ENCODE results near the gene GGNBP2. TPM values are rescaled to one million over a fixed set of nuclear protein-coding genes. Genes with fewer than 3 reads are reported as not detected.
"Not testable (repeated sequence)": the region's sequence is repeated elsewhere in the genome, so short reads cannot be mapped to it uniquely, and the experiment has no call there.

Gene GGNBP2
- total RNA-seq, 1 donor = 177 TPM

GRCh38 chr17:36507266-36507665 lies 37.5 kb upstream of the GGNBP2 start:
- Histone ChIP-seq H3K27me3 (ENCODE audit: insufficient read depth, low read length) (no peaks in the 10 kb centered on the region), H3K9me3 (ENCODE audit: low read depth, low read length) (no peaks in the 10 kb centered on the region), H3K4me3 (ENCODE audit: low read length) (no peak overlapping the region), H3K4me1 (ENCODE audit: insufficient read depth, low read length) (no peaks in the 10 kb centered on the region)

- H3K27me3 ChIP-seq (ENCODE audit: insufficient read depth, low read length); H3K4me1 ChIP-seq (ENCODE audit: insufficient read depth, low read length); H3K9me3 ChIP-seq (ENCODE audit: low read depth, low read length); H3K4me3 ChIP-seq (ENCODE audit: low read length): not testable (repeated sequence)
Measured at GRCh38 chr17:36508439-36508838, 36.3 kb upstream of the GGNBP2 start.

DNA sequence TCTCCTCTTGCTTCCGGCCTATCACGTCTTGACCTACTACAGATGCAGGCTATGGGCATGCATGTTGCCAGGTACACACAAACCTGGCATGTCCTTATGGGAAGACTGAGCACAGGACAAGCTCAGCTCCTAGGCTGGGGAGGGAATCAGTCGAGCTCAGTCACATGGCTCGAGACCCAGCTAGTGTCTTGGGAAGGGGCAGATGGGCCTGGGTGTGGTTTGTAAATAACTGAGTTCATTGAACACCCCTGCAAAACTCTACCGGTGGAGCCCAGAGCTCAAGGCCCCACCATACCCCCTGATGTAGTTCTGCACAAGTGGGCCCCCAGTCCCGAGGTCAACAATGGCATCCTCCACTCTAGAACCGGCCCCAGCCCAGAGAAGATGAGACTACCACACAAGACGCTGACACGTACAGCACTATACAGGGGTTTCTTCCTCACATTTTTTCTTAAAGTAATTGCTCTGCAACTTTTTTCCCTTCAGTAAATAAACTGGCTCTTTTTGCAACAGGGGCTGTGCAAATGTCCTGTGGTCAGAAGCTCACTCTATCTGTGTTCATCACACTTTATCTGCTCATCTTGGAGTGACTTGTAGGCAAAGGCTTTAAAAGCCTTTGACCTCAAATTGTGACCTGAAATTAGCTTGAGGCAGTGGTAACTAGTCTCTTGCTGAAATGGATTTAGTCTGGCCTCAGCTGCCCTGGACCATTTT lies 35.3 kb upstream of the GGNBP2 start:
- H3K9me3 ChIP-seq (ENCODE audit: low read depth, low read length) = no peaks in the 10 kb centered on the region
- no peaks in the 10 kb centered on the region for H3K27me3 ChIP-seq (ENCODE audit: insufficient read depth, low read length)
- H3K4me1 ChIP-seq (ENCODE audit: insufficient read depth, low read length) = no peaks in the 10 kb centered on the region
- no peak overlapping the region for H3K4me3 ChIP-seq (ENCODE audit: low read length)

DNA sequence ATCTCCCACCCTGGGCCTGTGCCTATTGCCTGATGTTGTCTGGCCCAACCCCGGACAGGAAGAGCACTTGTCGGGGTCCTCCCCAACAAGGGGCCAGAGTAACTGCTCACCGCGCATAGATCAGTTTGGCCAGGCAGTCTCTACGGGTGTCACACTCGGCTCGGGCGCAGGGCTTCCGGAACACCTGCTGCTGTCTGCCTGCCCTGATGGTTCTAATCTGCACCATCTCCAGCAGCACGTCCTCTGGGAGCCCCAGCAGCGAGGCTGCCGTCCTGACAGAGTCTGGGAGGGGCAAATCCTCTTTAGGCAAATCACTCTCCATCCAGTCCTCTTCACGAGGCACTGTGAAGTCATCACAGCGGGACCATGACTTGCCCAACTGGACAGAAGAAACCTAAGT lies 34.1 kb upstream of the GGNBP2 start:
- no peaks in the 10 kb centered on the region for H3K9me3 ChIP-seq (ENCODE audit: low read depth, low read length)
- H3K4me1 ChIP-seq (ENCODE audit: insufficient read depth, low read length) = no peaks in the 10 kb centered on the region
- no peaks in the 10 kb centered on the region for H3K27me3 ChIP-seq (ENCODE audit: insufficient read depth, low read length)
- no peak overlapping the region for H3K4me3 ChIP-seq (ENCODE audit: low read length)

DNA sequence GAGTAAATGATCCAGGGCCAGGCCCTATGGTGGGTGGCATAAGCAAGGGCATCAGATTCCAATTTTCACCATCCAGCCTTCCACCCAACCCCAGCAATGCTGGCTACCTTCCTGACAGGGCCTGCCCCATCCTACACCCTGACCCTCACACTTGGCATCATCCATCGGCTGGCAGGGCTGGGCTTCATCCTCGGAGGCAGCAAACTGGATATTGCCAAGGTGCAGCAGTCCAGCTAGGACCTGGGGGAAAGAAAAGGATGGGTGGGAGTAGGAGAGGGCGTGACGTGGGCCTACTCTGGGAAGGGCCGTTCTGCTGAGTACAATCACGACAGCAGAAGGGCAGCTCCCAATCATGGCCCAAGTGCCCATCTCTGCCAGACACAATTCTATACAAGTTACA lies 33.5 kb upstream of the GGNBP2 start:
- Histone ChIP-seq H3K9me3 (ENCODE audit: low read depth, low read length) (no peaks in the 10 kb centered on the region), H3K27me3 (ENCODE audit: insufficient read depth, low read length) (no peaks in the 10 kb centered on the region), H3K4me3 (ENCODE audit: low read length) (no peak overlapping the region), H3K4me1 (ENCODE audit: insufficient read depth, low read length) (no peaks in the 10 kb centered on the region)

GRCh38 chr17:36512641-36513040 lies 32.1 kb upstream of the GGNBP2 start:
- no peaks in the 10 kb centered on the region for H3K4me1 ChIP-seq (ENCODE audit: insufficient read depth, low read length)
- H3K9me3 ChIP-seq (ENCODE audit: low read depth, low read length) = no peaks in the 10 kb centered on the region
- H3K27me3 ChIP-seq (ENCODE audit: insufficient read depth, low read length) = no peaks in the 10 kb centered on the region
- H3K4me3 ChIP-seq (ENCODE audit: low read length) = no peak overlapping the region

GRCh38 chr17:36514856-36515255 lies 29.9 kb upstream of the GGNBP2 start:
- Histone ChIP-seq H3K4me3 (ENCODE audit: low read length) (no peak overlapping the region), H3K27me3 (ENCODE audit: insufficient read depth, low read length) (no peaks in the 10 kb centered on the region), H3K9me3 (ENCODE audit: low read depth, low read length) (no peaks in the 10 kb centered on the region), H3K4me1 (ENCODE audit: insufficient read depth, low read length) (no peaks in the 10 kb centered on the region)

DNA sequence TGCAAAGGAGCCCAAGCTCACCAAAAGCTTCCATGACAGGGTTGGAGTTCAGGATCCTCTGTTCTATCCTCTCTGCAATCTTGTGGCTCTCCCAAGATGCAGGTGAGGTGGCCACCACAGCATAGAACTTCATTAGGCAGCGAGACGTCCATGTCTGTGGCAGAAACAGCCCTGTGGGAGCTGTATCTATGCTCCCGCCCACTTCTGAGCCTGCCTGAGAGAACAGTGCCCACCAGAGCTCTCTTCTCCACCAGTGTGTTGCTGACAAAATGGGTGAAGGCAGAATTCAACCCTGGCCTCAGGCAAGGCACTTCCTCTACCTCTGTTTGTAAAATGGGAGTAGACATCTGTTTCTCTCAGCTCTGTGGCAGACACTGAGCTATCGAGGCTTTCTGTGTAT lies 28.9 kb upstream of the GGNBP2 start:
- no peaks in the 10 kb centered on the region for H3K9me3 ChIP-seq (ENCODE audit: low read depth, low read length)
- H3K4me3 ChIP-seq (ENCODE audit: low read length) = no peak overlapping the region

DNA sequence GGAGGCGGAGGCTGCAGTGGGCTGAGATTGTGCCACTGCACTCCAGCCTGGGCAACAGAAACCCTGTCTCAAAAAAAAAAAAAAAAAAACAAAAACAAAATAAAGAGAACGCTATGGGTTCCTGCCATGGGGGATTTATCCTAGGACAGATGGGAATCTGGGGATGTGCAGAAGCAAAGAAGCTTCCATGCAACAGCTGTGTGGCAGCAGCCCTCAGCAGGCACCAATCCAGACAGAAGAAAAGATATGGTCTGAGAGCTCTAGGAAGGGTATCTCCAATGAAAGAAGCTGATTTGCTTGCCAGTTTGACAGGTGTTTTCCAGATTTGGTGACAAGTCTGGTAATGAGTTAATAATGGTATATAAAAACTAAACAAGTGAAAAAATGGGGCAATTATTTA lies 21.6 kb upstream of the GGNBP2 start:
- Histone ChIP-seq H3K27me3 (ENCODE audit: insufficient read depth, low read length) (no peaks in the 10 kb centered on the region), H3K4me1 (ENCODE audit: insufficient read depth, low read length) (no peaks in the 10 kb centered on the region), H3K4me3 (ENCODE audit: low read length) (no peak overlapping the region), H3K9me3 (ENCODE audit: low read depth, low read length) (no peaks in the 10 kb centered on the region)

More for the DNA sequence above, 28.9 kb upstream of the GGNBP2 start:
- H3K27me3 ChIP-seq (ENCODE audit: insufficient read depth, low read length) = no peaks in the 10 kb centered on the region
- H3K4me1 ChIP-seq (ENCODE audit: insufficient read depth, low read length) = no peaks in the 10 kb centered on the region

DNA sequence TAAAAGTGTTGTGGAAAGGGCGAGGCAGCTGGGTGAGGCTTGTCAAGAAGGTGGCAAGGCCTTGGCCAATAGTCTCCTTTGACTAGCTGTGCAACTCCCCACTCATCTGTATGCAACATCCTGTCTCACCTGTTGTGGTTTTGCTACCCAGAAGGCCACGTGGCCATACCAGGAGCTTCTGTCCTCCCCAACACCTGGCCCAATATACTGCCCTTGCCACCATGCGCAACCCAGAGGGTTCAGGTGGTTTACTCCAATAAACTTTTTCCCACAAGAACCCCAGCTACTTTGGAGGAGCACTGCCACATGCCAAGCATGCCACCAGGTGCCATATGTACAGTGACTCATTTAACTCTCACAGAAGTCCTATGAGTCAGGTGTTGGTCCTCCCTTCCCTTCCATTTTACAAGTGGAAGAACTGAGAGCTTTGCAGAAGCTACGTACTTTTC lies 20.3 kb upstream of the GGNBP2 start:
- no peaks in the 10 kb centered on the region for H3K27me3 ChIP-seq (ENCODE audit: insufficient read depth, low read length)
- H3K4me1 ChIP-seq (ENCODE audit: insufficient read depth, low read length) = no peaks in the 10 kb centered on the region
- H3K9me3 ChIP-seq (ENCODE audit: low read depth, low read length) = no peaks in the 10 kb centered on the region
- no peak overlapping the region for H3K4me3 ChIP-seq (ENCODE audit: low read length)

- Histone ChIP-seq H3K4me3 (ENCODE audit: low read length) (no peak overlapping the region), H3K27me3 (ENCODE audit: insufficient read depth, low read length) (no peaks in the 10 kb centered on the region), H3K4me1 (ENCODE audit: insufficient read depth, low read length) (no peaks in the 10 kb centered on the region), H3K9me3 (ENCODE audit: low read depth, low read length) (no peaks in the 10 kb centered on the region)
Measured at GRCh38 chr17:36525113-36525512, 19.6 kb upstream of the GGNBP2 start.

DNA sequence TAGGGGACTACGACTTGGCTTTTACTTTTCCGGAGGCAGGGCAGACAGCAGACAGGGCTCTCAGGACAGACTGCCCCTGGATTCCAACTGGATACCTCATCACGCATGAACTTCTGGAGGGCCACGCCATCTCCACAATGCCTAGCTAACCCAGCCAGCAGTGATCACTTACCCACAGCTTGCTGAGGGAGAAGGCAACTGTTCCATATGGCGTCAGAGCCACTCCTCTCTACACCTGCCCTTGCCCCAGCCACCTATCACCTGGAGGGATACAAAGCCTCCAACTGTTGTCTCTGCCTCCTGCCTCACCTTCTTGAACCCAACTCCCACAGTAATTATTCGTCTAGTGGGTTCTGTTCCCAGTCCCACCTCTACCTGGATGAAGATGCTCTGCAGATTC lies 18.8 kb upstream of the GGNBP2 start:
- Histone ChIP-seq H3K4me1 (ENCODE audit: insufficient read depth, low read length) (no peaks in the 10 kb centered on the region), H3K9me3 (ENCODE audit: low read depth, low read length) (no peaks in the 10 kb centered on the region), H3K27me3 (ENCODE audit: insufficient read depth, low read length) (no peaks in the 10 kb centered on the region), H3K4me3 (ENCODE audit: low read length) (no peak overlapping the region)

- no peaks in the 10 kb centered on the region for H3K27me3 ChIP-seq (ENCODE audit: insufficient read depth, low read length)
- no peaks in the 10 kb centered on the region for H3K9me3 ChIP-seq (ENCODE audit: low read depth, low read length)
- no peak overlapping the region for H3K4me3 ChIP-seq (ENCODE audit: low read length)
- H3K4me1 ChIP-seq (ENCODE audit: insufficient read depth, low read length) = no peaks in the 10 kb centered on the region
Measured at GRCh38 chr17:36527621-36528250, 17.0 kb upstream of the GGNBP2 start.

GRCh38 chr17:36529121-36529520 lies 15.6 kb upstream of the GGNBP2 start:
- H3K4me3 ChIP-seq (ENCODE audit: low read length) = no peak overlapping the region
- peaks cover 6% of the 10 kb centered on the region for H3K4me1 ChIP-seq (ENCODE audit: insufficient read depth, low read length)

DNA sequence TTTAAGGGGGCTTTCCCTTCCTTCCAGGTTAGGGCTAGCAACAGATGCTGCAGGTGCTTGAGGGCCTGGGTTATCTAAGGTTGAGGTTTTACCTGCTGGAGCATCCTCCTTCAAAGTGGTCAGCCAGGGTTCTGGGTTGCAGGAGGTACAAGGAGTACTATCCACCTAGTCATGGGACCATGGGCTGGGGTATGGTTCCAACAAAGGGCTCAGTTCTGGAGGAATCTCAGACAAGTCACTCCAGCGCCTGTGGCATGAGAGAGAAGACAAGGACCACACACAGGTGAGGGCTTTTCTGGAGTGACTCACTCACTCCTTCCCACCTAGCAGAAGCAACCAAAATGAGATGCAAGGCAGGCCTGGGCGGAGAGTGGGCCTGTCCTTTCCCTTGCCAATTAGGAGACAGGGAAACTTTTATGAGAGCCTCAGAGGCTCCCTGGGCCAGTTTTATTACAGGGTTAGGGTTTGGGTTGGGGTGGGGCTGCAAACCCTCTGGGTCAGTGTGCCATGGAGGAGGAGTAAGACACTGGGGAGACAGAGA lies 12.2 kb upstream of the GGNBP2 start:
- Histone ChIP-seq H3K9me3 (ENCODE audit: low read depth, low read length) (no peaks in the 10 kb centered on the region), H3K27me3 (ENCODE audit: insufficient read depth, low read length) (no peaks in the 10 kb centered on the region), H3K4me1 (ENCODE audit: insufficient read depth, low read length) (peaks cover 16% of the 10 kb centered on the region), H3K4me3 (ENCODE audit: low read length) (no peak overlapping the region)

More at GRCh38 chr17:36529121-36529520, 15.6 kb upstream of the GGNBP2 start:
- no peaks in the 10 kb centered on the region for H3K27me3 ChIP-seq (ENCODE audit: insufficient read depth, low read length)
- H3K9me3 ChIP-seq (ENCODE audit: low read depth, low read length) = no peaks in the 10 kb centered on the region

All from mononuclear cell (primary cell).